HL-60 (cell line): ENCODE data around the gene PDHX.

Experiments
- CTCF ChIP-seq: IDR thresholded peaks from one replicate; pipeline ENCODE4 v1.5.1; 2011; ENCODE audit warnings: low read length, control low read depth, inconsistent platforms; ENCODE audit not compliant: insufficient read depth
- GABPA ChIP-seq: IDR thresholded peaks from 2 replicates; pipeline ENCODE4 v1.6.1; 2012; ENCODE audit warnings: low read depth
- POLR2AphosphoS5 ChIP-seq: IDR thresholded peaks from 2 replicates; pipeline ENCODE4 v1.6.1; 2012; ENCODE audit warnings: low read depth
- REST ChIP-seq: IDR thresholded peaks from 2 replicates; pipeline ENCODE4 v1.6.1; 2012; ENCODE audit warnings: low read depth; ENCODE audit not compliant: insufficient replicate concordance
- SPI1 ChIP-seq: IDR thresholded peaks from 2 replicates; pipeline ENCODE4 v1.6.1; 2012; ENCODE audit warnings: low read depth, mild to moderate bottlenecking, borderline replicate concordance

- no peak for TF ChIP-seq CTCF
- no peak for TF ChIP-seq REST
- no peak for TF ChIP-seq POLR2AphosphoS5
- TF ChIP-seq SPI1, result no peak
- TF ChIP-seq GABPA, result no peak
These were observed 95.0 kb downstream of the PDHX start for GRCh38 chr11:35011389-35011788.
